ENCODE data around the gene SMIM20. TPM values are rescaled to one million over a fixed set of nuclear protein-coding genes. Genes with fewer than 3 reads are reported as not detected.

Gene SMIM20
- total and polyA plus RNA-seq, 9 of the 15 experiments (the other 6 are each of a cell fraction or from before 2014, with no cell fraction given): 25.1 to 51.0 (median 38.9) TPM

GRCh38 chr4:25915353-25915705, 1.3 kb downstream of the SMIM20 start (continued):
- TF ChIP-seq CREB1 (IDR thresholded peaks at IDR 0.05): no peak
- TF ChIP-seq CREB1 (CRISPR knock-in tag; IDR thresholded peaks at IDR 0.05): no peak
- TF ChIP-seq DPF2 (IDR thresholded peaks at IDR 0.05): peak; percentile 80
- TF ChIP-seq SMARCA5 (IDR thresholded peaks at IDR 0.05): no peak
- TF ChIP-seq CBFA2T3 (IDR thresholded peaks at IDR 0.05): peak; percentile 89
- TF ChIP-seq ZNF507 (tag; conservative IDR thresholded peaks at IDR 0.05): no peak
- TF ChIP-seq FOXM1 (IDR thresholded peaks at IDR 0.05; ENCODE audit: low read depth): peak; percentile 44; the same call in 1 of the 2 replicates
- no peak for TF ChIP-seq FOXM1 (CRISPR knock-in tag; IDR thresholded peaks at IDR 0.05; ENCODE audit: low read depth)
- TF ChIP-seq TCF3 (CRISPR knock-in tag; IDR thresholded peaks at IDR 0.05): peak; percentile 85
- no peak; the same call in 1 of the 2 replicates for TF ChIP-seq NR2C1 (IDR thresholded peaks at IDR 0.05)
- 0 out of 2 replicates have a peak, but pooled peaks have one; percentile 10 for TF ChIP-seq NR2C1 (tag; IDR thresholded peaks at IDR 0.05)
- 0 out of 2 replicates have a peak, but pooled peaks have one; percentile 17 for TF ChIP-seq ZBTB2 (IDR thresholded peaks at IDR 0.05)
- peak; percentile 73 for TF ChIP-seq POLR2AphosphoS5 (IDR thresholded peaks at IDR 0.05; ENCODE audit: control insufficient read depth, insufficient read depth, low read depth, low read length)
- TF ChIP-seq TCF7 (IDR thresholded peaks at IDR 0.05; ENCODE audit: borderline replicate concordance): no peak
- peak in 1 of 2 experiments; percentile 57; a peak in 1 of 4 replicates for TF ChIP-seq ZMIZ1 (IDR thresholded peaks at IDR 0.05; ENCODE audit: low read depth in 2 of 2, low read length in 2 of 2)
- no peak for TF ChIP-seq HOXB6 (CRISPR knock-in tag; IDR thresholded peaks at IDR 0.05; ENCODE audit: borderline replicate concordance)
- TF ChIP-seq SOX6 (IDR thresholded peaks at IDR 0.05): peak; percentile 42; the same call in 1 of the 2 replicates
- TF ChIP-seq VEZF1 (CRISPR knock-in tag; IDR thresholded peaks at IDR 0.05): peak; percentile 61
- no peak for TF ChIP-seq ESRRB (CRISPR knock-in tag; IDR thresholded peaks at IDR 0.05; ENCODE audit: borderline replicate concordance)
- peak; percentile 66; the same call in 1 of the 2 replicates for TF ChIP-seq MTA2 (IDR thresholded peaks at IDR 0.05; ENCODE audit: low read depth)
- TF ChIP-seq RBM17 (IDR thresholded peaks at IDR 0.05; ENCODE audit: borderline replicate concordance, low read depth, low read length): no peak
- TF ChIP-seq HDAC6 (IDR thresholded peaks at IDR 0.05; ENCODE audit: low read depth, low read length): no peak
- peak; percentile 77 for TF ChIP-seq CBFA2T2 (conservative IDR thresholded peaks at IDR 0.05)
- no peak for TF ChIP-seq ASH1L (IDR thresholded peaks at IDR 0.05; ENCODE audit: borderline replicate concordance, low read depth, partially characterized antibody)
